NCI-H1930 (cell line): ENCODE results near the gene MRPL42.

ENCODE experiments used
- DNase-seq, 2 experiments: peaks; one replicate each; lab custom pipeline; 2025; lab: John Stamatoyannopoulos, UW

Gene MRPL42

GRCh38 chr12:93500201-93500600 lies 32.9 kb downstream of the MRPL42 start:
- DNase-seq = no peak

DNA sequence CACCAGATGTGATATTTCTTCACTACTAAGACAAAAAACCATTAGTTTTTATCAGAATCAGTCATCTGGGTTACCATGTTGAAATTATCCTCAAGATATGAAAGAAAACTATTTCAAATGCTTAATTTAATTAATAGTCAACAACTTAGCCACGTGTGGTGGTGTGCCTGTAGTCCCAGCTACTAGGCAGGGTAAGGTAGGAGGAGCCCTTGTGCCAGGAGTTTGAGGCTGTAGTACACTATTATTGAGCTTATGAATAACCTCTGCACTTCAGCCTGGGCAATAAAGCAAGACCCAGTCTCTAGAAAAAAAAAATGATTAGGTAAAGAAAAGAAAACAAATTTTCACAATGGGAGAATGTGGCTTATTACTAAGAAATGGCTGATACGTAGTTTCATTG lies 33.4 kb downstream of the MRPL42 start:
- DNase-seq = no peak

DNA sequence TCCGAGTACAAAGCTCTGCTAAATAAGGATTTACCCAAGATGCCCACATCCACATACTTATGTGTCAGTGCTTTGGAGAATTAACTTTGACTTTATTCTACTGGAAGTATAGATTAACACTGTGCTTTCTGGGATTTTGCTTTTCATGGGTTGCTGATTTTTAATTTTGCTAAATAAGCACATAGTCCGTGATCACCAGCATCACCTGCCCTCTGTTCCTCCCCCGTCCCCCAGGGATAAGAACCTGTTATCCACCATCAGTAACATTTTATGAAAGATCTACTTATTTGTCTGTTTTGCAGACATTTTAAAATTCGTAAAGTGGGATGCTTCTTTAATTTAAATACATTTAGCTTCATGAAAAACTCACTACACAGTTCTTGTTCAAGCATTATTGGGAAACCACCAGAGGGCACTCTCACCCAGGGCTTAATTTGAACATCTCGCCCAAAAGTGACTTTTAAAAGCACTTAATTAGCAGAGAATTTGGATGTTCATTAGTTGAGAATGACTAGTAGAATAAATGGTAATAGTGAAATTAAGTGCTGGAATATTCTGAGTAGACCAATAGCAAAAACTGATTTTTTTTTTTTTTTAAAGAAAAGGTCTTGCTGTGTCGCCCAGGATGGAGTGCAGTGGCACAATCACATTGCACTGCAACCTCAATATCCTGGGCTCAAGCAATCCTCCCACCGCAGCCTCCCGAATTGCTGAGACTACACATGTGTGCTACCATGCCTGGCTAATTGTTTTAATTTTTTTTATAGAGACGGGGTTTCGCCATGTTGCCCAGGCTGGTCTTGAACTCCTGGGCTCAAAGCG lies 35.7 kb downstream of the MRPL42 start:
- peak in 1 of 2 experiments; percentile 16 for DNase-seq

GRCh38 chr12:93507165-93507564 lies 39.9 kb downstream of the MRPL42 start:
- DNase-seq = no peak

DNA sequence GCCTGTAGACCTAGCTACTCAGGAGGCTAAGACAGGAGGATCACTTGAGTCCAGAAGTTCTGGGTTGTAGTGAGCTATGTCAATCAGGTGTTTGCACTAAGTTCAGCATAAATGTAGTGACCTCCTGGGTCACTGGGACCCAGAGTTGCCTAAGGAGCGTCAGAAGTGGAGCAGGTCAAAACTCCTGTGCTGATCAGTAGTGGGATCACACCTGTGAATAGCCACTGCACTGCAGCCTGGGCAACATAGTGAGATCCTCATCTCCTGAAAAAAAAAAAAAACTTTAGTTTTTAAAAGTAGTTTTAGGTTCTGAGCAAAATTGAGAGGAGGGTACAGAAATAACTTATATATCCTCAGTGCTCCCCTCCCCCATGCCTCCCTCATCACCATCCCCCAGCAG lies 42.2 kb downstream of the MRPL42 start:
- DNase-seq = no peak

- DNase-seq = no peak
Observed at GRCh38 chr12:93514853-93515252, 47.5 kb downstream of the MRPL42 start.

GRCh38 chr12:93518725-93519124 lies 51.4 kb downstream of the MRPL42 start:
- DNase-seq = no peak

GRCh38 chr12:93519859-93520258 lies 52.5 kb downstream of the MRPL42 start:
- DNase-seq = no peak

- no peak for DNase-seq
Observed at GRCh38 chr12:93520454-93520853, 53.1 kb downstream of the MRPL42 start.

DNA sequence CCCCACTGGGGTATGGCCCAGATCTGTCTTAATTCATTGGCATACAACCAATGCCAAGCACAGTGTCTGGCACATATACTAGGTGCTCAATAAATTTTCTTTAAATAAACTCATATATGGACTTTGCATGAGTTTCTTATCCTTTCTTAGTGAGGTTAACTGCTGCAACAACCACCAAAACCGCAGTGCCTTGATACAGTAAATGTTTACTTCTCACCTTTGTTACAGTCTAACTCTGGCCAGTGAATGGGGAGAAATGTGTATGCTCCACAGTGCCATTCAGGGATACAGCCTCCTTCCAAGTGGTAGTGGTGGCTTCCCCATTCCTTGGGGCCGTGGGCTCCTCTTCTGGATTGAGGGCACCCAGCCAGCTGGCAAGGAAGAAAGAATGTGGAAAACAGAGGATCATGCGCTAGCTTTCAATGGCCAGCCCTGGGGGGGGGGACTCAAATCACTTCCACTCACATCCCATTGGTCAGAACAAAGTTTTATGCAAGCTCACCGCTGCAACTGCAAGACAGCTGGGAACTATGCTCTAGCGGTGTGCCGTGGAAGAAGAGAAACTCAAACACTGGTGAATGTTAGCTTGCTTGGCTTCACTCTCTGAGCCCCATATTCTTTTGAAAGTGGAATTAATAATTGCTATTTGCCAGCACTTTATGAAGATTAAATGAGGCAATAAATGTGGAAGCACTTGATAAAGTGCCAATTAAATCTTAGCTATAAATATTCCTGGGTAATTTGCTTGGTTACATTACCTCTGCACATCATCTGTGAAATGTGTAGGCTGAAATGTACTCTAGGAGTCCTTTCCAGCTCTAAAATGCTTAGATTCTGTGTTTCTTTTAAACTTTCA lies 54.1 kb downstream of the MRPL42 start:
- no peak for DNase-seq

DNA sequence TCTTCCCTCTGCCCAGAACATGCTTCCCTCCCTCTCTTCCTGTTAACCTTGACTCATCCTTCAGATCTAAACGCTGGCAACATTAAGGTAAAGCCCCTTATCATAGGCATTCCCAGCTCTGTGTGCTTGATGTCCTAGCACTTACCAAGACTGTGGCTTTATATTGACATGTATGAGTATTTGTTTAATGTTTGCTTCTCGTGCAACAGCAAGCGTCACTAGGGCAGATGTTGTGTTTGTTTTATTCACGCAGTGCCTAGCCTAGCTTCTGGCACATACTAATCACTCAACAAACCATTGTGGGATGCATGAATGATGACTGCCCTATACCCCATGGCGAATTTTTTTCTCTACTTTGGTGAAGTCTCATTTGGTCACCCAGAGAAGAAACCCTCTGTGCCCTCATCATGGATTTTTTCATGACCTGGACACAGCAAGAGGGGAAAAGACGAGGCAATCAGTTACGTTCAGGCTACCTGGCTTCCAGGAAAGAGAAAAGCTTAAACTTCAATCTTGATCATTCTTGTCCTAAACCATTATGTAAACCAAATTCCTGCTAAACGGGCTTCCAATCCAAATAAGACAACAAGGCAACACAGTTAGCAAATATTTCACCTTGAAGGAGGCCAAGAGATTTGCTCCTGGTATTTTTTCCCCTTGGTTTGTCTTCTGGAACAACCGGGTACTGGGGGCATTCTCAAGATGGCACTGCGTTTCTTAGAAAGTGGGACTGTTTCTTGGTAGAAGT lies 57.2 kb downstream of the MRPL42 start:
- DNase-seq = no peak

DNA sequence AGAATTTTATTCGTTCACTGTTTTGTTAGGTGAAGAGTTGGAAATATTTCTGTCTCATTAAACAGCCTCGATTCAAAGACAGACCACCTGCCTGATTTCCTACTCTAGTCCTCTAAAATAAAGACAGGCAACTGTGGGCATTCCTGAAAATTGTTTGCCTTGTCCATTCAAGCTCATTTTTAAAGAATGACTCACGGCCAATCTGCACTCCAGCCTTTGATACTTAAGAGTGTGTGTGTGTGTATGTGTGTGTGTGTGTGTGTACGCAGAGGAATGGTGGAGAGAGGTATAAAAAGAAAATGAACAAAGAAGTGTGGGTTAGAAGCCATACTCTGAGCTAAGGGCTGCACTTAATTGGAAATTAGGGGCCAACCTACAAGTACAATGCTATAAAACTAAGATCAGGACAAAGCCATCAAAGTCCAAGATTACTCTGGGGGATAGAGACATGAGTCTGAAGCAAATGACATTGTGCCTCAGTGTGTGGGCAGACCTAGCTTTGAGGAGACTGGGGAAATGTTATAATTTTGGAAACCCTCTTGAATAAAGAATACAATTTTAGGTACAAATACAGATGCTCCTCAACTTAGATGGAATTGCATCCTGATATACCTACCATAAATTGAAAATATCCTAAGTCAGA lies 59.6 kb downstream of the MRPL42 start:
- no peak for DNase-seq

- DNase-seq = no peak
Observed at GRCh38 chr12:93530358-93530757, 63.0 kb downstream of the MRPL42 start.

- no peak for DNase-seq
Observed at GRCh38 chr12:93533310-93533709, 66.0 kb downstream of the MRPL42 start.

GRCh38 chr12:93536111-93536765 lies 68.9 kb downstream of the MRPL42 start:
- no peak for DNase-seq

DNA sequence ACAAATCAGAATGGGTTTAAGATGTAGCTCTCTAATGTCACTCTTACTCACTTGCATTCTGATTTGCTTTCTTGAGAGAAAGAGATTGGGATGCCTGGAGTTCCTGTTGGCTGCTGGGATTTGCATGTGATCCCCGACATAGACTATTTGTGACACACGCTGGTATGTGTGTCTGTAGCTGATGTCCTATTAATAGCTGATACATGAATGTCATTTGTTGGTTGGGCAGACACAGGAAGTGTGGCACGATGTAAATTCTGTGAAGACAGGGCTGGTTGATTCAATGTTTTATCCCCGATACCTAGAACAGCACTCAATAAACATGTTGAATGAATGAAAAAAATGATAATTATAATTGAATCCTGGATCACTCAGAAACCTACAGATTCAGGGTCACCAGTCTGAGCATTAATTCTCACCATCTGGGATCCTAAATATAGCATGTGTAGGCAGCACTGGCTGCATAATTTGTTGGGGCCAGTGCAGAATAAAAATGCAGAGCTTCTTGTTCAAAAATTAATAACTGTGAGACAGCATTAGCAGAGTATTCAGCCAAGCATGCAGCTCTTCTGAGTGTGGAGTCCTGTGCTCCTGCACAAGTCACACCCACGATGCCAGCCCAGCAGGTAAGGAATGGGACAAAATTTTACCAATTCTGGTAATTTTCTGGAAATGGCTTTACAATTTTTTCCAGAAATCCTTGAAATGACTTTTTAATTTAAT lies 69.6 kb downstream of the MRPL42 start:
- no peak for DNase-seq

DNA sequence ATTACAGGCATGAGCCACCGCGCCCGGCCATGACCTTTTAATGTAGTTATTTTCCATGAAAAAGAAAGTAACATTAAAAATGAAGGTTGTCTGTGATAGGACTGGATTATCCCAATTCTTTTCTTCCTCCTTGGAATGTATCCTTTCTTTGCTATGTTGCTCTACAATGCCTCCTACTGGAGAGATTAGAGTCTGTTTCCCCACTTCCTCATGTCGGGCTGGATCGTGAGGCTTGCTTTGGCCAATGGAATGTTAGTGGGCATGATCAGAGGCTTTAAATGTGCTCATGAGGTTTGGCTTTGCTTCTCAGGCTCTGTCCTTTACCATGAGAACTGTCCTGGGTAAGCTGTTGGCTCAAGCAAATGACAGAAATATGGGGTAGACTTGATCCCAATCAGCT lies 70.5 kb downstream of the MRPL42 start:
- no peak for DNase-seq

GRCh38 chr12:93539821-93540220 lies 72.5 kb downstream of the MRPL42 start:
- DNase-seq = no peak

DNA sequence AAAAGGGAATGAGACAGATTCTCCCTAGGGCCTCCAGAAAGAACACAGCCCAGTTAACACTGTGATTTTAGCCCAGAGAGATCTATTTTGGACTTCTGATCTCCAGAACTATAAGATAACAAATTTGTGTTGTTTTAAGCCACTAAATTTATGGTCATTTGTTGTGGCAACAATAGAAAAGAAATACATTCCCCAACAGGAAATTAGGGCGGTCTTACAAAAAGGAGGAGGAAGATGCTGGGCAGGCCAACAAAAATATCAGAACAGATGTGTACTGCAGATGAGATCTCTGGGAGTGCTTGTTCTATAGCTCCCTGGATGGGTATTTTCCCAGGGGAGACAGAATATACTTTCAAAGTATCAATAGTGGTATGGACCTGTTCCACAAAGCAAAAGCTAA lies 73.2 kb downstream of the MRPL42 start:
- DNase-seq = no peak

GRCh38 chr12:93541578-93542225 lies 74.4 kb downstream of the MRPL42 start:
- no peak for DNase-seq
